ENCODE data around the gene TPM4.

DNA sequence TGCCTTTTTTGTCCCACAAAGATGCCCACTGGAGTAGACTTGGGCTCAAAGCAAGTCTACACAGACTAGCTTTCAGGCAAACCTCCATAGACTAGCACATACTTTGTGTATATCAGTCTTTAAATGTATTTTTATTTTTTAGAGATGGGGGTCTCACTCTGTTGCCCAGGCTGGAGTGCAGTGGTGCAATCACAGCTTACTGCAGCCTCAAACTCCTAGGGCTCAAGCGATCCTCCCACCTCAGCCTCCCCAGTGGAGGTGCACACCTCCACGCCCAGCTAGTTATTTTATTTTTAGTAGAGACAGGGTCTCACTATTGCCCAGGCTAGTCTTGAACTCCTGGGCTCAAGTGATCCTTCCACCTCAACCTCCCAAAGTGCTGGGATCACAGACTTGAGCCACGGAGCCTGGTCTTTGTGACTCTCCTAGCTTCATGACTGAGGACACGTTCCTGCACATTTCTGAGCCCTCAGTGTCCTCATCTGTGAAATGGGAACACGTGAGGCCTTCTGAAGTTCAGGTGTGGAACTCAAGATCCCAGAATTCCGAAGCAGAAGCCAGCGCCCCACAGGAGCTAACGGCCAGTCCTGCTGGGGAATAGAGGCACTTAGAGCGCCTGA is 5.1 kb upstream of the TPM4 start:
- TF ChIP-seq, protein P1, sequence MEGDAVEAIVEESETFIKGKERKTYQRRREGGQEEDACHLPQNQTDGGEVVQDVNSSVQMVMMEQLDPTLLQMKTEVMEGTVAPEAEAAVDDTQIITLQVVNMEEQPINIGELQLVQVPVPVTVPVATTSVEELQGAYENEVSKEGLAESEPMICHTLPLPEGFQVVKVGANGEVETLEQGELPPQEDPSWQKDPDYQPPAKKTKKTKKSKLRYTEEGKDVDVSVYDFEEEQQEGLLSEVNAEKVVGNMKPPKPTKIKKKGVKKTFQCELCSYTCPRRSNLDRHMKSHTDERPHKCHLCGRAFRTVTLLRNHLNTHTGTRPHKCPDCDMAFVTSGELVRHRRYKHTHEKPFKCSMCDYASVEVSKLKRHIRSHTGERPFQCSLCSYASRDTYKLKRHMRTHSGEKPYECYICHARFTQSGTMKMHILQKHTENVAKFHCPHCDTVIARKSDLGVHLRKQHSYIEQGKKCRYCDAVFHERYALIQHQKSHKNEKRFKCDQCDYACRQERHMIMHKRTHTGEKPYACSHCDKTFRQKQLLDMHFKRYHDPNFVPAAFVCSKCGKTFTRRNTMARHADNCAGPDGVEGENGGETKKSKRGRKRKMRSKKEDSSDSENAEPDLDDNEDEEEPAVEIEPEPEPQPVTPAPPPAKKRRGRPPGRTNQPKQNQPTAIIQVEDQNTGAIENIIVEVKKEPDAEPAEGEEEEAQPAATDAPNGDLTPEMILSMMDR (IDR thresholded peaks at IDR 0.05; ENCODE audit: low read length), result no peak
- TF ChIP-seq EZH2 (IDR thresholded peaks at IDR 0.05; ENCODE audit: borderline replicate concordance, low read length), result no peak

All from OCI-LY1 (cell line).